Activated gamma-delta T cell (primary cell): ENCODE data around the gene PCDHB15.
"Not testable (repeated sequence)": the region's sequence is repeated elsewhere in the genome, so short reads cannot be mapped to it uniquely, and the experiment has no call there.

Experiments used
- DNase-seq: peaks from one replicate; lab custom pipeline; 2025; lab: John Stamatoyannopoulos, UW

The PCDHB15 gene

DNA sequence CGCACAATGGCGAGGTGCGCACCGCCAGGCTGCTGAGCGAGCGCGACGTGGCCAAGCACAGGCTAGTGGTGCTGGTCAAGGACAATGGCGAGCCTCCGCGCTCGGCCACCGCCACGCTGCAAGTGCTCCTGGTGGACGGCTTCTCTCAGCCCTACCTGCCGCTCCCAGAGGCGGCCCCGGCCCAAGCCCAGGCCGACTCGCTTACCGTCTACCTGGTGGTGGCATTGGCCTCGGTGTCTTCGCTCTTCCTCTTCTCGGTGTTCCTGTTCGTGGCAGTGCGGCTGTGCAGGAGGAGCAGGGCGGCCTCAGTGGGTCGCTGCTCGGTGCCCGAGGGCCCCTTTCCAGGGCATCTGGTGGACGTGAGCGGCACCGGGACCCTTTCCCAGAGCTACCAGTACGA lies 2.2 kb downstream of the PCDHB15 start:
- DNase-seq, result not testable (repeated sequence)

DNA sequence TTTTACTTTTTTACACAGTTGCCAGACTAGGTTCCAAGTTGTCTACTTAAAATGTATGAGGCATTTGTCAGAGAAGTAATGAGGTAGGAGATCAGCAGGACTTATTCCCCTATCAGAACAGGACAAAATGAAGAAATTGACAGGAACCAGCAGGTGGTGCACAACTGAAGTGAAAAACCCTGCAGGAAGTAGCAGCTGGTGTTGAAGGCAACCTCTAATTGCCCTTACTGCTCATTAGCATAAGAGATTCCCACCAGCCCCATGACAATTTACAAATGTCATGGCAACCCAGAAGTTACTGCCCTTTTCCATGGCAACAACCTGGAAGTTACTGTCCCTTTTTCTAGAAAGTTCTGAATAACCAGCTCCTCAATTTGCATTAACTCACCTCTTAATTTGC lies 5.4 kb downstream of the PCDHB15 start:
- no peak for DNase-seq

DNA sequence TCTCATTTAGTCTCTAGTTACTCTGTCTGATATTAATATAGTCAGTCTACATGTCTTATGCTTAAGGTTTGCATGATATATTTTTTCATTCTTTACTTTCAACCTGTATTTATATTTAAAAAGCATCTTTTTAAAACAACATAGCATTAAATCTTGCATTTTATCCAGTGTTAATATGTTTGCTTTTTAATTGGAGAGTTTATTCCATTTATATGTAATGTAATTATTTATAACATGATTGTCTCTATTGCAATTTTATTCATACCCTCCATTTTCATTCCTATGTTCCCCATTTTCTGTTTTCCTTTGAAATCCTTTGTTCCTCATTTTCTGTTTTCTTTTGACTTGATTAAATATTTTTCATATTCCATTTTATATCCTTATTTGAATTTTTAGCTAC lies 13.3 kb downstream of the PCDHB15 start:
- no peak for DNase-seq

DNA sequence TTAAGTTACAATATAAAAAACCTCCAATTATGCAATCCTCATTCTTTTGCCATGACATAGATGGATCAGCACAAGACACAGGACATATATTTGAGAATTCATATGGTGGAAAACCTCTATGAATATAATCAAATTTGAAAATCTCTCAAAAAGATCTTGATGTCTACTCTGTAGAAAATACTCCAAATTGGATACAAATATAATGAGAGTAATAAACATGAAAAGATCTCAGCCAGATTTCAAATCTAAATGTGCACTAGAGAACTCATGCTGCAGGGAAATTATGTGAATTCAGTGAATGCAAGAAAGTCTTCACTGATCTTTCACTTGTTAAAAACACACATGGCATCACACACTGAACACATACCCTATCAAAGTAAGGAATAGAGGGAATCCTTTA lies 13.8 kb downstream of the PCDHB15 start:
- no peak for DNase-seq

DNA sequence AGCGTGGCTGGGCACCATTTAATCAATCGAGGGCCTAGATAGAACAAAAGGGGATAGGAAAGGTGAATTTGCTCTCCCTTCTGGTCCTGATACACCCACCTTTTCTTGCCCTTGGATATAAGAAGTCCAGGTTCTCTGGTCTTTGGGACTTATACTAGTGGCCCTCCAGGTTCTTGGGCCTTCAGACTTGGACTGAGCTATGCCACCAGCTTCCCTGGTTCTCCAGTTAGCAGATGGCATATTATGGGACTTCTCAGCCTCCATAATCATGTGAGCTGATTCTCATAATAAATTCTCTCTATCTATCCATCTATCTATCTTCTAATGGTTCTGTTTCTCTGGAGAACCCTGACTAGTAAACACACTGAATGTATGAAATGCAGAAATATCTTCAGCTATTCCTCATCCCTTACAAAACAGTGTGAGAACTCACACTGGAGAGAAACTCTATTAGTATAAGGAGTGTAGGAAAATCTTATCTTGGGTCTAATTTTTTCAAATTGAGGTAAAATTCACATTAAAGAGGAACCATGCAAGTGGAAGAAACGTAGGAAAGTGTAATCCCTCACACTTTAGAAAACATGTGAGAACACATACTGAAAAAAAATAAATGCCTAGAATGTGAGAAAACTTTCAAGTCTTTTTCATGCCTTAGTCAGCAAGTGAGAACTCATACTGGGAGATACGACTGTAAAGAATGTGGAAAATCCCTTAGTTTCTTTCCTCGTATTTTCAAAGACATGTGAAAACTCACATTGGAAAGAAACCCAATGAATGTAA lies 15.5 kb downstream of the PCDHB15 start:
- no peak for DNase-seq

DNA sequence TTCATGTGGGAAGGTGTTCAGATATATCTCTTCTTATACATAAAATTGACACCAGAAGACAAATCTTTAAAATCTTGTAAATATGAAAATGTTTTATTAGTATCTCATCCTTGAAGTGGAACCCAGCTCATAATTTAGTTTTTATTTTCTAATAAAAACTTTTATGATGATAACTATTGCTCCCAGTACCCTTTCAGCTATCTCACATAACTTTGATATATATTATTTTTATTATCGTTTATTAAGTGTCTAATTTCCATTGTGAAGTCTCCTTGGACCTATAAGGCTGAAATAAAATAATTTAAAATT lies 16.0 kb downstream of the PCDHB15 start:
- no peak for DNase-seq

DNA sequence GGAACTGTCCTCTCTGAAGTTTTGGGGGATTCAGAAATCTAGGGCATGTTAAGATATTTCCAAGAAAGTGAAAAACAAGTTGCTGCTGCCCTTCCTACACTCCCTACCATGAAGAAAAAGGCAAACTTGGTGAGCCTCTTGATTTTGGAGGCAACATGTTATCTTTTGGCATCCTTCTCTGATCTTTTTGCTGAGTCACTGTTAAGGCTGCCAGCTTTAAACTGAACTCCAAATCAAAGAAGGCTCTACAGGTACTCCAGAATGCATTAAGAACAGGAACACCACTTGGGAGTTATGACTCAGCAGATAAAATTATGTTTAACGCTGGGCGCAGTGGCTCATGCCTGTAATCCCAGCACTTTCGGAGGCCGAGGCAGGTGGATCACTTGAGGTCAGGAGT lies 24.0 kb downstream of the PCDHB15 start:
- DNase-seq, result no peak

- DNase-seq, result no peak
These were observed 27.7 kb downstream of the PCDHB15 start for GRCh38 chr5:141272906-141273305.

DNA sequence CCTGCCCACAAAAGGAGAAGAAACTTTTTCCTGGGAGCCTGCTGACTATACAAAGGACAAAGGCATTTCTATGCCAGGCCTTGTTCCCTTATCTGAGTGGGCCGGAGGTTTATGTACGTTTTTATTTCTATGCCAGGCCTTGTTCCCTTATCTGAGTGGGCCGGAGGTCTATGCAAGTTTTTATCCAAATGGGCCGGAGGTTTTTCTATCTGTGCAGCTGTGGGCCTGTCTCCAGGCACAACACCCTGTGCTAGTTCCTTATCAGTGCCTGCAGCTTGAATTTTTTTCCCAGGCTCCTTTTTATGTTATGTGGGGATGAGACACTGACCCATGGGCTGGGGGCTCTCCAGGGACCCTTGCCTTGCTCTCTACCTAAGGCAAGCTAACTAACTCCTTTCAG lies 53.2 kb downstream of the PCDHB15 start:
- no peak for DNase-seq
